ENCODE results near the gene LCLAT1.

Gene LCLAT1

DNA sequence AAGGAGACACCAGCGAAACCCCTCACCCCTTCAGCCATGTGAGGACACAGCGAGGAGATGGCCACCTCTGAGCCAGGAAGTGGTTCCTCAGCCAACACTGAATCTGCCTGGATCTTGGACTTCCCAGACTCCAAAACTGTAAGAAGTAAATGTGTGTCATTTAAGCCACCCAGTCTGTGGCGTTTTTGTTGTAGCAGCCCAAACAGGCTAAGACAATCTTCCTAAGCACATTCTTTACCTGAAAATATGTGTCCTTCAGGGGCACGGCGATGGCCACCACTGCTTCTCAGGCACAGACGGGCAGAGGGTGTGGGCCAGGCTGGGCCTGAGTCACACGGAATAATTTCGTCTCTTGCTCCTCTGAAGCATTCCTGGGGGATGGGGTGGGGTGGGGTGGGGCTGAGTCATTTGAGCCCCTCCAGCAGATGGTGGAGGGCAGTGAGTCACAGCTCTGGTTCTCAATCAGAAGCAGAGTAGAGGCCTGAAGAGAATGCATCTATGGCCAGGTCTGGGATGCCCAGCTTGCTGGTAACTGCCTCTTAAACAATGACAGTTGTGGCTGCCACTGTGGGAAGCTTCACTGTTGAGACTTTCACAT is 217.8 kb downstream of the LCLAT1 start:
- no peaks in the 10 kb centered on the region for H4K20me1 ChIP-seq (ENCODE audit: insufficient read depth, low read length, poor library complexity, severe bottlenecking)
- H3K9me3 ChIP-seq (ENCODE audit: insufficient read depth, low read depth, low read length) = peaks cover 8% of the 10 kb centered on the region; the same call in 1 of the 2 replicates
- H3K4me3 ChIP-seq (ENCODE audit: low read length, poor library complexity, severe bottlenecking) = no peak overlapping the region
- H3K9ac ChIP-seq (ENCODE audit: low read depth, low read length, poor library complexity, severe bottlenecking) = no peak overlapping the region
- H3K4me1 ChIP-seq (ENCODE audit: insufficient read depth, low read length, poor library complexity, severe bottlenecking) = no peaks in the 10 kb centered on the region
- TF ChIP-seq EZH2phosphoT487 (IDR thresholded peaks at IDR 0.05; ENCODE audit: borderline replicate concordance) = no peak
- TF ChIP-seq, protein P1, sequence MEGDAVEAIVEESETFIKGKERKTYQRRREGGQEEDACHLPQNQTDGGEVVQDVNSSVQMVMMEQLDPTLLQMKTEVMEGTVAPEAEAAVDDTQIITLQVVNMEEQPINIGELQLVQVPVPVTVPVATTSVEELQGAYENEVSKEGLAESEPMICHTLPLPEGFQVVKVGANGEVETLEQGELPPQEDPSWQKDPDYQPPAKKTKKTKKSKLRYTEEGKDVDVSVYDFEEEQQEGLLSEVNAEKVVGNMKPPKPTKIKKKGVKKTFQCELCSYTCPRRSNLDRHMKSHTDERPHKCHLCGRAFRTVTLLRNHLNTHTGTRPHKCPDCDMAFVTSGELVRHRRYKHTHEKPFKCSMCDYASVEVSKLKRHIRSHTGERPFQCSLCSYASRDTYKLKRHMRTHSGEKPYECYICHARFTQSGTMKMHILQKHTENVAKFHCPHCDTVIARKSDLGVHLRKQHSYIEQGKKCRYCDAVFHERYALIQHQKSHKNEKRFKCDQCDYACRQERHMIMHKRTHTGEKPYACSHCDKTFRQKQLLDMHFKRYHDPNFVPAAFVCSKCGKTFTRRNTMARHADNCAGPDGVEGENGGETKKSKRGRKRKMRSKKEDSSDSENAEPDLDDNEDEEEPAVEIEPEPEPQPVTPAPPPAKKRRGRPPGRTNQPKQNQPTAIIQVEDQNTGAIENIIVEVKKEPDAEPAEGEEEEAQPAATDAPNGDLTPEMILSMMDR (conservative IDR thresholded peaks at IDR 0.05; ENCODE audit: low read length) = no peak
- H2AFZ ChIP-seq (ENCODE audit: low read length) = no peak overlapping the region
- no peaks in the 10 kb centered on the region for H3K36me3 ChIP-seq (ENCODE audit: insufficient read depth, low read length)
- H3K79me2 ChIP-seq (ENCODE audit: insufficient read depth, low read length) = no peaks in the 10 kb centered on the region
- no peaks in the 10 kb centered on the region for H3F3A ChIP-seq (ENCODE audit: low read depth)
- no peaks in the 10 kb centered on the region for H3K27me3 ChIP-seq (ENCODE audit: insufficient read depth, low read length, poor library complexity, severe bottlenecking)
- H3K4me2 ChIP-seq (ENCODE audit: low read depth, low read length, poor library complexity, severe bottlenecking) = no peak overlapping the region
- H3K9me2 ChIP-seq (replicated peaks; ENCODE audit: low read depth, low read length) = no peaks in the 10 kb centered on the region

DNA sequence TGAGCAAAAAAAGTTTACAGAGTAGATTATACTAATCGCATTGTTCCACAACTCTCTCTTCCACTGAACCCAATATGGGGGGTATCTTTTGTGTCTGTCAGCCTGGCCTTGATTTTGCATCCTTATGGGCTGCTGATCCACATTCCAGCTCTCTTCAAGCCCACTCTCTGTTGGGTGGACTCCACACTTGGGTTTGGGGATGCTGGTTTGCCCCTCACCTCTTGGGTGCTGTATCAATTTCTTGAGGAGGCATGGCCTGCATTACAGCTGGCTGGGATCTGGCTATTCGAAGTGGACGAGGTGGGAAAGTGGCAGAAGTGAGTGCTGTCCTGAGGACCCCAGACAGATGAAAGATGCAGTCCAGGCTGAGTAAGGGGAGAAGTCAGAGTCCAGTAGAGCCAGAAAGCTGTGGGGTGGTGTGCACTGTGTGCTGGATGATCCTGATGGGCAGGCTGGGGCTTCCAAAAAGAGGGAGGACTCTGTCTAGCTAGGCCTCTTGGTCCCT is 218.8 kb downstream of the LCLAT1 start:
- no peak for TF ChIP-seq EZH2phosphoT487 (IDR thresholded peaks at IDR 0.05; ENCODE audit: borderline replicate concordance)
- TF ChIP-seq, protein P1 (conservative IDR thresholded peaks at IDR 0.05; ENCODE audit: low read length) = no peak
- Histone ChIP-seq H2AFZ (ENCODE audit: low read length) (no peak overlapping the region), H4K20me1 (ENCODE audit: insufficient read depth, low read length, poor library complexity, severe bottlenecking) (no peaks in the 10 kb centered on the region), H3F3A (ENCODE audit: low read depth) (no peaks in the 10 kb centered on the region), H3K27me3 (ENCODE audit: insufficient read depth, low read length, poor library complexity, severe bottlenecking) (no peaks in the 10 kb centered on the region), H3K4me2 (ENCODE audit: low read depth, low read length, poor library complexity, severe bottlenecking) (no peak overlapping the region), H3K4me1 (ENCODE audit: insufficient read depth, low read length, poor library complexity, severe bottlenecking) (no peaks in the 10 kb centered on the region), H3K9ac (ENCODE audit: low read depth, low read length, poor library complexity, severe bottlenecking) (no peak overlapping the region), H3K4me3 (ENCODE audit: low read length, poor library complexity, severe bottlenecking) (no peak overlapping the region), H3K79me2 (ENCODE audit: insufficient read depth, low read length) (no peaks in the 10 kb centered on the region), H3K9me2 (replicated peaks; ENCODE audit: low read depth, low read length) (no peaks in the 10 kb centered on the region), H3K9me3 (ENCODE audit: insufficient read depth, low read depth, low read length) (peaks cover 13% of the 10 kb centered on the region), H3K36me3 (ENCODE audit: insufficient read depth, low read length) (no peaks in the 10 kb centered on the region)

DNA sequence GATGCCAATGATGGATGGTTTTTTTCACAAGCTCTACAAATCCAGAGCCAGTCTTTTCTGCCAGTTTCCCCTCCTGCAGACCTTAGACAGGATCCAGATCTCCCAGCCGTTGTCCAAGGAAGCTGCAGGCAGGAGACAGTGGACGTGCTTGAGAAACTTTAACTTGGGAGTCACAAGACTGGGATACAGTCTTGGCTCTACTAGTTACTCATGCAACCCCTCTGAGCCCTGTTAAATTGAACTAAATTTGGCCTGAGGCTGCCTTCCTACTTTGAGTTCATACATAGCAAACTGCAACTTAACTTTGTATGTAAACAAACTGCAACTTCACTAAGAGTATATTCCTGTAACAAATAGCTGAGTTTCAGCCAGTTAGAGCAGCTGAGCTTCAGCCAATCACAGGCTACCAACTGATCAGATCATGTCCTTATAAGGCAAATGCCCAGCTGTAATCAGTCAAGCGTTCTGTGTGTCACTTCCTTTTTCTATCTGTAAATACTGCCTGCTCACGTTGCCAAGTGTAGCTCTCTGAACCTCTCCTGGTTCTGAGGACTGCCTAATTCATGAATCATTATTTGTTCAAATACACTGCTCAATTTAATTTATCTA is 219.3 kb downstream of the LCLAT1 start:
- no peaks in the 10 kb centered on the region for H3F3A ChIP-seq (ENCODE audit: low read depth)
- H3K9ac ChIP-seq (ENCODE audit: low read depth, low read length, poor library complexity, severe bottlenecking) = no peak overlapping the region

More for the DNA sequence above, 219.3 kb downstream of the LCLAT1 start:
- Histone ChIP-seq H3K9me3 (ENCODE audit: insufficient read depth, low read depth, low read length) (peaks cover 13% of the 10 kb centered on the region), H3K27me3 (ENCODE audit: insufficient read depth, low read length, poor library complexity, severe bottlenecking) (no peaks in the 10 kb centered on the region), H3K4me2 (ENCODE audit: low read depth, low read length, poor library complexity, severe bottlenecking) (peak overlapping the region; percentile 11), H3K79me2 (ENCODE audit: insufficient read depth, low read length) (no peaks in the 10 kb centered on the region), H4K20me1 (ENCODE audit: insufficient read depth, low read length, poor library complexity, severe bottlenecking) (no peaks in the 10 kb centered on the region), H2AFZ (ENCODE audit: low read length) (no peak overlapping the region), H3K36me3 (ENCODE audit: insufficient read depth, low read length) (no peaks in the 10 kb centered on the region), H3K9me2 (replicated peaks; ENCODE audit: low read depth, low read length) (no peaks in the 10 kb centered on the region), H3K4me1 (ENCODE audit: insufficient read depth, low read length, poor library complexity, severe bottlenecking) (no peaks in the 10 kb centered on the region), H3K4me3 (ENCODE audit: low read length, poor library complexity, severe bottlenecking) (peak overlapping the region; percentile 16)
- TF ChIP-seq EZH2phosphoT487 (IDR thresholded peaks at IDR 0.05; ENCODE audit: borderline replicate concordance) = no peak
- TF ChIP-seq, protein P1 (conservative IDR thresholded peaks at IDR 0.05; ENCODE audit: low read length) = no peak

Measured in Loucy (cell line).